Measurements from ENCODE around the gene CD28. TPM values are rescaled to one million over a fixed set of nuclear protein-coding genes. Genes with fewer than 3 reads are reported as not detected.

The CD28 gene
- total and polyA plus RNA-seq, 10 of the 15 experiments (the other 5 are each of a cell fraction or from before 2014, with no cell fraction given): 0.03 to 0.23 (median 0.04) TPM; not detected in 7

DNA sequence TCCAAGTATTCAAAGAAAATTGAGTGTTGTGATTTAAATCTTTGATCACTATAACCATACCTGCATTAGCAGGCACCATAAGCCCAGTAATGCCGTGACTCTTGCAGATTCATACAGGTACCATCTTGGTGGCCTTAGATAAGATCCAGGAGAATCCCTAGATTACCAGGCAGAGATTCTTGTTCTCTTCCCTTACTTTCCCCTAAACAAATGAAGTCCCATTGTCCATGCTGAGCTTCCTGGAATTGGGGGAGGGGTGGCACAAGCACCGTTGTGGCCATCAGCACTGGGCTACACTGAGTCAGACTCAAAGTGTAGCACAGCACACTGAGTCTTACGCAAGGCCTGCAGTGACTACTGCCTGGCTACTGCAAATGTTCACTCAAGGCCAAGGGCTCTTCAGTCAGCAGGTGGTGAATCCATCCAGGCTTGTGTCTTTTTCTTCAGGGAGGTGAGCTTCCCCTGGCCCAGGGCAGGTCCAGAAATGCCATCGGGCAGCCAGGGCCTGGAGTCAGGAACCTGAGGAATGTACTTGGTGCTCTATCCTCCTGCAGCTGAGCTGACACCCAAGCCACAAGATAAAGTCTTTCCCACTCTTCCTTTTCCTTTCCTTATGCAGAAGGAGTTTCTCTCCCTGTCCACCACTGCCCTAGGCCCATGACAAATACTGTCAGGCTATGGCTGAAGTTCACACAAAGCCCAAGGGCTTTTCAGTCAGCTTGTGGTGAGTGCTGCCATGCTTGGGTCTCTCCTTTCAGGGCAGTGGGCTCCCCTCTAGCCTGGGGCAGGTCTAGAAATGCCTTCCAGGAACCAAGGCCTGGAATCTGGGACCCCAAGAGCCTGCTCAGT lies 52.6 kb downstream of the CD28 start:
- intact Hi-C loops (cut with micrococcal nuclease; ENCODE audit: unreplicated experiment) (no loop called here), in situ Hi-C loops (cut with MboI) (no loop called here)
- POLR2A ChIA-PET: no interaction called here
- H3K9ac ChIP-seq (ENCODE audit: control insufficient read depth, insufficient read depth, low read length): no peak overlapping the region
- no peak for ATAC-seq
- WGBS (ENCODE audit: insufficient coverage, insufficient replicate concordance, low lambda C conversion rate, missing lambda C conversion rate): 46% methylated on average over 4 of the region's 4 CpGs
- no peaks in the 10 kb centered on the region for H3K4me1 ChIP-seq (ENCODE audit: control insufficient read depth, insufficient read depth, low read length)
- CTCF ChIA-PET: interaction anchor here (1.2 kb wide), 1 partner anchor 8 kb away, joined by 4 read pairs; no protein-coding TSS in a partner anchor
- no peaks in the 10 kb centered on the region; a peak in 1 of 4 replicates for H3K27me3 ChIP-seq (replicated peaks in 1 of 2; ENCODE audit: control insufficient read depth in 2 of 2, insufficient read depth in 2 of 2, low read length in 1 of 2)
- no peak for DNase-seq (ENCODE audit: low read depth, low spot score)
- no peak for FAIRE-seq
- RAD21 ChIA-PET (ENCODE audit: unreplicated experiment): no interaction called here
- BruUV-seq (replicated peaks): no TSS peak
- H3K79me2 ChIP-seq (ENCODE audit: control insufficient read depth, insufficient read depth, low read length): no peaks in the 10 kb centered on the region
- no peaks in the 10 kb centered on the region for H4K20me1 ChIP-seq (ENCODE audit: control insufficient read depth, insufficient read depth)
- no peaks in the 10 kb centered on the region for H3K9me3 ChIP-seq (replicated peaks; ENCODE audit: control insufficient read depth, insufficient read depth, low read length)
- no peak overlapping the region for H3K27ac ChIP-seq (ENCODE audit: control insufficient read depth, insufficient read depth)
- no peaks in the 10 kb centered on the region for H3K36me3 ChIP-seq (ENCODE audit: control insufficient read depth in 2 of 2, insufficient read depth in 2 of 2, low read length in 1 of 2)
- SMC1A ChIA-PET (ENCODE audit: uncharacterized antibody, unreplicated experiment): no interaction called here
- H3K4me3 ChIP-seq: no peak overlapping the region
- no peak overlapping the region for H3K4me2 ChIP-seq (ENCODE audit: control insufficient read depth, insufficient read depth)
- H2AFZ ChIP-seq (ENCODE audit: control insufficient read depth, low read depth, low read length): no peak overlapping the region
- TF ChIP-seq, protein P1, sequence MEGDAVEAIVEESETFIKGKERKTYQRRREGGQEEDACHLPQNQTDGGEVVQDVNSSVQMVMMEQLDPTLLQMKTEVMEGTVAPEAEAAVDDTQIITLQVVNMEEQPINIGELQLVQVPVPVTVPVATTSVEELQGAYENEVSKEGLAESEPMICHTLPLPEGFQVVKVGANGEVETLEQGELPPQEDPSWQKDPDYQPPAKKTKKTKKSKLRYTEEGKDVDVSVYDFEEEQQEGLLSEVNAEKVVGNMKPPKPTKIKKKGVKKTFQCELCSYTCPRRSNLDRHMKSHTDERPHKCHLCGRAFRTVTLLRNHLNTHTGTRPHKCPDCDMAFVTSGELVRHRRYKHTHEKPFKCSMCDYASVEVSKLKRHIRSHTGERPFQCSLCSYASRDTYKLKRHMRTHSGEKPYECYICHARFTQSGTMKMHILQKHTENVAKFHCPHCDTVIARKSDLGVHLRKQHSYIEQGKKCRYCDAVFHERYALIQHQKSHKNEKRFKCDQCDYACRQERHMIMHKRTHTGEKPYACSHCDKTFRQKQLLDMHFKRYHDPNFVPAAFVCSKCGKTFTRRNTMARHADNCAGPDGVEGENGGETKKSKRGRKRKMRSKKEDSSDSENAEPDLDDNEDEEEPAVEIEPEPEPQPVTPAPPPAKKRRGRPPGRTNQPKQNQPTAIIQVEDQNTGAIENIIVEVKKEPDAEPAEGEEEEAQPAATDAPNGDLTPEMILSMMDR (IDR thresholded peaks at IDR 0.05 in 2 of 3, conservative IDR thresholded peaks at IDR 0.05 in 1 of 3; ENCODE audit: control insufficient read depth in 2 of 3, extremely low read depth in 1 of 3, insufficient read depth in 1 of 3, low read depth in 3 of 3, low read length in 3 of 3): no peak
- no peak for TF ChIP-seq CEBPB (IDR thresholded peaks at IDR 0.05; ENCODE audit: borderline replicate concordance in 1 of 2, low read depth in 2 of 2, low read length in 2 of 2)
- TF ChIP-seq EGR1 (IDR thresholded peaks at IDR 0.05; ENCODE audit: borderline replicate concordance in 1 of 2, low read depth in 2 of 2, low read length in 2 of 2): no peak
- no peak for TF ChIP-seq MYC (IDR thresholded peaks at IDR 0.05; ENCODE audit: insufficient read depth, insufficient read length, insufficient replicate concordance, low read length, severe bottlenecking)
- TF ChIP-seq KAT2A (conservative IDR thresholded peaks at IDR 0.05; ENCODE audit: control insufficient read depth, low read depth, low read length): no peak
- no peak for TF ChIP-seq KDM1A (IDR thresholded peaks at IDR 0.05; ENCODE audit: borderline replicate concordance)
- no peak for TF ChIP-seq TCF3 (IDR thresholded peaks at IDR 0.05; ENCODE audit: borderline replicate concordance, insufficient read depth, low read depth, low read length)
- TF ChIP-seq MEF2A (IDR thresholded peaks at IDR 0.05; ENCODE audit: insufficient read depth, low read depth, low read length): no peak
- TF ChIP-seq EZH2 (IDR thresholded peaks at IDR 0.05; ENCODE audit: borderline replicate concordance, control insufficient read depth, low read depth, low read length): no peak

Data from GM12878 (cell line).